ENCODE measurements around the gene DDC. TPM values are rescaled to one million over a fixed set of nuclear protein-coding genes. Genes with fewer than 3 reads are reported as not detected.

The DDC gene
- total RNA-seq, 2 donors from 2014 or later, result not detected

DNA sequence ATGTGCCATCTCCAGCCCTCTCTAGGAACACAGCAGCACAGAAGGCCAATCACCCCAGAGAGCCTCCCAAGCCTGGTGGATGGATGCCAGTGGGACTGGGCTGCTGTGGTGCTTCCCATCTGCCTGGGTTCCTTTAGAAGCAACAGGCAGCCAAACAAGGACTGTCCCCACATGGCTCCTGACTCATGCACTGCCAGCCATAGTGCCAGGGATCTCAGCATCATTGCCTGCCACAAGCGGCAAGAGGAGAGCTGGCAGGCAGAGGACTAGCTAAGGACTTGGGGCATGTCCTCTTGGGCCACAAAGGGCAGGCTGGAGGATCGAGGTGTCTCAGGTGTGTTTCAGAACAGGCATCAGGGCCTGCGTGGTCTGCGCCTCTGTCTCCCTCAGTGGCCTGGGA lies 91.7 kb downstream of the DDC start:
- H3K4me3 ChIP-seq, result no peak overlapping the region
- no peaks in the 10 kb centered on the region for H3K9me3 ChIP-seq
- no peaks in the 10 kb centered on the region for H3K27me3 ChIP-seq
- no peaks in the 10 kb centered on the region for H3K4me1 ChIP-seq
- no peak for DNase-seq (ENCODE audit: low spot score)
- H3K36me3 ChIP-seq, result no peaks in the 10 kb centered on the region
- no peak overlapping the region for H3K27ac ChIP-seq
- TF ChIP-seq, protein P1, sequence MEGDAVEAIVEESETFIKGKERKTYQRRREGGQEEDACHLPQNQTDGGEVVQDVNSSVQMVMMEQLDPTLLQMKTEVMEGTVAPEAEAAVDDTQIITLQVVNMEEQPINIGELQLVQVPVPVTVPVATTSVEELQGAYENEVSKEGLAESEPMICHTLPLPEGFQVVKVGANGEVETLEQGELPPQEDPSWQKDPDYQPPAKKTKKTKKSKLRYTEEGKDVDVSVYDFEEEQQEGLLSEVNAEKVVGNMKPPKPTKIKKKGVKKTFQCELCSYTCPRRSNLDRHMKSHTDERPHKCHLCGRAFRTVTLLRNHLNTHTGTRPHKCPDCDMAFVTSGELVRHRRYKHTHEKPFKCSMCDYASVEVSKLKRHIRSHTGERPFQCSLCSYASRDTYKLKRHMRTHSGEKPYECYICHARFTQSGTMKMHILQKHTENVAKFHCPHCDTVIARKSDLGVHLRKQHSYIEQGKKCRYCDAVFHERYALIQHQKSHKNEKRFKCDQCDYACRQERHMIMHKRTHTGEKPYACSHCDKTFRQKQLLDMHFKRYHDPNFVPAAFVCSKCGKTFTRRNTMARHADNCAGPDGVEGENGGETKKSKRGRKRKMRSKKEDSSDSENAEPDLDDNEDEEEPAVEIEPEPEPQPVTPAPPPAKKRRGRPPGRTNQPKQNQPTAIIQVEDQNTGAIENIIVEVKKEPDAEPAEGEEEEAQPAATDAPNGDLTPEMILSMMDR (IDR thresholded peaks at IDR 0.05), result no peak

DNA sequence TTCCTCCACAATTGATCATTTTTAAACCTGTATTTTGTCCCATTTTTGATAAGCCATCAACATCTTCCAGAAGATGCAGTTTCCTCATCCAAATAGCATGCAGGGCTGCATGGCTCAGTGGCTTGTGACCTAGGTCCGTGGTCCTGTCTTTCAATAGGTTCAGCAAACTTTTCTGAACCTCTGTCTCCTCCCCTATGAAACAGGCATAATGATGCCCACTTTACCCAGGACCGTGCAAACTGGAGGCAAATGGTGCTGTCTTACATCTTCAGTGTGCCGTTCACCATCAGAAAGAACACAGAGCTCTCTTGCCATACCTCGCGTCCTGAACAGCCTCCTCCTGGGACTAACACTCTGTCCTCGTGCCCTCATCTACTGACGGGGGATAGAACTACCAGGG lies 92.8 kb downstream of the DDC start:
- Histone ChIP-seq H3K27ac (no peak overlapping the region), H3K4me3 (no peak overlapping the region), H3K9me3 (no peaks in the 10 kb centered on the region), H3K4me1 (peaks cover 0 to 6% of the 10 kb centered on the region in 2 donors), H3K27me3 (no peaks in the 10 kb centered on the region), H3K36me3 (no peaks in the 10 kb centered on the region)
- TF ChIP-seq, protein P1 (IDR thresholded peaks at IDR 0.05), result no peak
- no peak for DNase-seq (ENCODE audit: low spot score)

DNA sequence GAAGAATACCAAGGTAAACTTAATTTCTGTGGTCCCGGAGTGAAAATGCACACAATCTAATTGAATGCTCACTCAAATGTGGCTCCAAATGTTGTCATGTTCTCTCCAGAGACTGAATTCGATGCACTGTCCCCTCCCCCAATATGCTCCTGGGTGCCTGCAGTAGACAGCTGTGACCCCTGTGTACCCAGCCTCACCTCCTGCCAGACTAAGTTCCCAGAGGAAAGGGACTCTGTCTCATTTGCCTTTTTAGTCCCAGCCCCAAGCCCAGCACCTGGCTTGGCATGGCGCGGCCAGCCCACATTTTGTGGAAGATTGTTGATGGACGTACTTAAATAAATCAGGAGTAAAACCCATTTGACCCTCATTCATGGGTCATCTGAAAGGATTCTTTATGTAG lies 93.2 kb downstream of the DDC start:
- no peaks in the 10 kb centered on the region for H3K27me3 ChIP-seq
- DNase-seq (ENCODE audit: low spot score), result no peak
- no peak overlapping the region for H3K4me3 ChIP-seq
- peaks cover 0 to 6% of the 10 kb centered on the region in 2 donors for H3K4me1 ChIP-seq
- no peaks in the 10 kb centered on the region for H3K9me3 ChIP-seq
- TF ChIP-seq, protein P1 (IDR thresholded peaks at IDR 0.05), result no peak
- H3K36me3 ChIP-seq, result no peaks in the 10 kb centered on the region
- H3K27ac ChIP-seq, result no peak overlapping the region

DNA sequence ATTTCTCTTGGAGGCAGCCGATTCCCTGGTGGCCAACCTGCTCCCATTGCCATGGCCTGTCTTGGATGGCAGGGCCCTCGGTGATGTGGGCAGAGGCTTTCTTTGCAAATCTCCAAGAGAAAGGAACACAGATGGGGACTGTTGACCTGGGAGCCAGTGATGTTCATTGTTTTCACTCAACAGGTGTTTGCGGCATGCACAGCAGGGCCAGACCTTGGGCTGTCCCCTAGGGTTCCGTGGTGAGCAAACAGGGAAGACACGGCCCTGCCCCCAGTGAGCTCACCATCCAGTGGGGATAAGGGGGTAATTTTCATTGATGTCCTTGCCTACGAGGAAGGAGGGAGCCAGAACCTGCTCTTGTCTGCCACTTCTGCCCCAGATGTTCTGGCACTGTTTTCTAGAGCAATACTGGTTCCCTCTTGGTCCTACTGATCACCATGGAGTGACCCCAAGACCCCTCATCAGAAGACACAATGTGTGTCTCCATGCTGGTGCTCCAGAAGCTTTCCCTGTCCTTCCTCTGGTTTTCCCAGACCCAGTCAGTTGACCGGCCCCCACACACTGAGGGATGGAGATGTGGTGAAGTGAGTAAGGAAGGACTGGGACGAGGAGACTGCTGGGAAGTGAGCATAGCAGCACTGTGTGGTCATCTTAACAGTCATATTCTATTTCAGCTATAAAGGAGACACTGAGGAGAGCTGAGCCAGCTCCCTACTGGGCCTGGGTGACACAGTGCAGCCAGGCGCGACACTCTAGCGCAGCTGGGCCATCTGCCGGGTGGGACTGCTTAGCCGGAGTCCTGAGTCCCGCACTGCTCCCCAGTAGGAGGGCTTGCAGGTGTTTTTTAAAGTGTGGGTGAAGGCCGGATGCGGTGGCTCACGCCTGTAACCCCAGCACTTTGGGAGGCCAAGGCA lies 94.7 kb downstream of the DDC start:
- Histone ChIP-seq H3K27ac (no peak overlapping the region), H3K27me3 (no peaks in the 10 kb centered on the region), H3K36me3 (no peaks in the 10 kb centered on the region), H3K4me3 (no peak overlapping the region), H3K4me1 (peaks cover 0 to 6% of the 10 kb centered on the region in 2 donors), H3K9me3 (no peaks in the 10 kb centered on the region)
- no peak for DNase-seq (ENCODE audit: low spot score)
- TF ChIP-seq, protein P1 (IDR thresholded peaks at IDR 0.05), result no peak

DNA sequence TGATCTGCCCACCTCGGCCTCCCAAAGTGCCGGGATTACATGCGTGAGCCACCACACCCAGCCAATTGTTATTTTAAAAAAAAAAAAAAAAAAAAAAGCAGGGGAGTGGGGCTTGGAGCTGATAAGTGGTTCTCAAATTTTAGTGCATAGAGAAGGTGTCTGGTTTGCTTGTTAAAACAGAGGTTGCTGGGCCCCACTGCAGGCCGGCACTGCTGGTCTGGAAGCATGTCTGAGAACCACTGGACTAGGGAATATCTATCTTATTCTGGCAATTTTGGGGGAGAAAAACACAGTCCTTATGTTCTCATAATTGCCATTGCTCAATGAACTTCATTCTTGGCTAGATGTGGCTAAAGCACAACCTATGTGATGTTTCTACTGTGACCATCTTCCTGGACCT lies 96.0 kb downstream of the DDC start:
- no peak overlapping the region for H3K4me3 ChIP-seq
- H3K36me3 ChIP-seq, result no peaks in the 10 kb centered on the region
- no peak overlapping the region for H3K27ac ChIP-seq
- H3K4me1 ChIP-seq, result peaks cover 0 to 6% of the 10 kb centered on the region in 2 donors
- no peaks in the 10 kb centered on the region for H3K9me3 ChIP-seq
- TF ChIP-seq, protein P1 (IDR thresholded peaks at IDR 0.05), result no peak
- no peak for DNase-seq (ENCODE audit: low spot score)
- H3K27me3 ChIP-seq, result no peaks in the 10 kb centered on the region
